NOMO-1 (cell line): ENCODE measurements around the gene CLASP1.
"Not testable (repeated sequence)": the region's sequence is repeated elsewhere in the genome, so short reads cannot be mapped to it uniquely, and the experiment has no call there.

ENCODE experiments used
- DNase-seq, 2 experiments: peaks; one replicate each; lab custom pipeline; 2025; ENCODE audit not compliant: unreplicated experiment in 2 of 2; lab: John Stamatoyannopoulos, UW

CLASP1 gene

DNA sequence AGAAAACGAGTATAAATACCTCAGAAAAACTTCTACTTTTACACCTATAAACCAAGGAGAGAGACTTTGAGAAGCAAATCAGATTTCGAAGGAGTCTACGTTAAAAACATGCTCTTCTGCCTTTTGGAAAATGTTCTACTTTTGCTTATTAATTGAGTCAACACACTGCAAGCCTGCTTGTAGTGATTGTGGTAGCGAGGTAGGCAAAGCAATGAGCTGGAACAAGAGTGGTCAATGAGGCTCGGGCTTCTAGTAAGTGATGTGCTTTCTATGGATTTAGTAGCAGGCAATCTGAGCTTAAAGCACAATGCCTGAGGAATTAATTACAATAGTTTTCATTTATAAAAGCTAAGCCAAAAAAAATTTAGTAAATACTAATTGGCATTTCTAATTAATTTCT is 260.9 kb downstream of the CLASP1 start:
- no peak for DNase-seq

DNA sequence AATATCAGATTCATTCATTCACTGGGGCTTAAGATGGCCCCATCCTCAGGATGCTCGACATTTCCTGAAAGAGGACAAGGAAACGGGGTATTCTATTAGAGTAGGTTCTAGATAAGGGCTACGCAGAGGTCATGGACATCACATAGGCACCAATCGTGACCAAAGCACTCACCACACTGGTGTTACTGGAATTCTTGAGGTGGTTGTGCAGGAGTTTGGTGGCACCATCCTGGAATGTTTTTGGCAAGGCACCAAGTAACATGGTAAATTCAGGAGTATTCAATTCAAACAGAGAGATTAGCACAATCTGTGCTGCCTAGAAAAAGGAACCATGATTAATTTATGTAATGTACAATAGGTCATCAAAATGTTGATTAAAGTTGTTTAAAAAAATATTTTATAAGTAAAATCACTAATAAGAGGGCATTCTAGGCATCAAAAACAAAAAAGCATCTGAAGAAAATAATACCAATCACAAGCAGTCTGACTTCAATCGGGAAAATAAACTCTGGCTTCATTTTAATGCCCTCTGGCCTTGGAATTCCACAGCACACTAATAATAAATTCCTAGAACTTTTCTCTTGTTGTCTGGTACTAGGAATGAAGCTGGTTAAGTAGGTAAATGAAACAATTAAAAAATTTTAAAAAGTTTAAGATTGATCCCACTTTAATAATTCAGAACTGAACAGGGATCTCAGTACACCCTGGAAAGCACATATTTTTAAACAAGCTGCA is 261.5 kb downstream of the CLASP1 start:
- DNase-seq = no peak

DNA sequence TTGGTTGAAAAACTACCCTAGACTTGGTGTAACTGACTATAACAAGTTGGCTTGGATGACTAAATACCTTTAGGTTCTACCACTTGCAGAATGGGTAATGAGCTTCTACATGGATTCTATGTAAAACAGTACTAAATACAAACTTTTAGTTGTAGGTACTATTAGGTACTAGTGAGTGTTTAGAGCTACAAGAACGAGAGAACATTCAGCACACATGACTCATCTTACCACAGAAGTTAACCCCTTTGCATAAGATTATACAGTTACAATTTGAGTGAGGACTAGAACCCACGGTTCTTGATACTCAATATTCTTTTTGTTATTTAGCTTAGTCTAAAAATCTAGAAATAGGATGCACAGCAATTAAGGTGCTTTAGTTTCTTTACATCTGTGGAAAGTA is 262.6 kb downstream of the CLASP1 start:
- no peak for DNase-seq

DNA sequence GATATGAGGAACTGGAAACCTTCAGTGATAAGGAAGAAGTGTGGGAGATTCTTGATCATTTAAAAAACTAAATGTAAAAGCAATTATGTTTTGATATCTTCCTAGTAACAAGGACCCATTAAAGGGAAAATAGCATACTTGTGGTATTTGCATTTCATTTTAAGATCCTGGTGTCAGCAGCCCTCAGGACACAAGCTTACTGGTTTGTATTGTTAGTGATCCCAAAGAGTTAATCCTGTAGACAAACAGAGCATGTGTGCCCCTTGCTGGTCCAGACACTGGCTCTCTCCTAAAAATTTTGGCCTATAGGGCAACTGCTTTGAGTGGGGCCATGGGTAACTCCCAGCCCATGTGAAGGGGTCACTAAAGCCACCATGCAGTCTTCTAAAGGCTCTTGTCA is 263.2 kb downstream of the CLASP1 start:
- no peak for DNase-seq

DNA sequence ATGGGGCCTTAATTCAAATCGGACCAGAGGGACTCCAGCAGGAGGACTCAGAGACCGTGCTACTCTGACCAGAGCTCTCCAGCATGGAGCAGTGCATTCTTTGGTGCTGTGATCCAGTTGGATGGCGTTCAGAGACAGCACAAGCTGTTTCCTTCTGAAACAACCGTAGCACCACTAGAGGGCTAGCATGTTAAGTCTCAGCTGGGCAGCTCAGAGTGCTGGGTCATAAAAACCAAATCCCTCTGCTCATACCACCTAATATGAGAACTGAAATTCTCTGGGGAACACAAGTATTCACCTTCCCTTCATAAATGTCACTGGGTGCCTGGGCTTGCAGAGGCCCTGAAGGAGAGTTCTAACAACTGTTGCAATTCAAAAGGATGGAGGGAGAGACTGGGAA is 266.5 kb downstream of the CLASP1 start:
- no peak for DNase-seq

DNA sequence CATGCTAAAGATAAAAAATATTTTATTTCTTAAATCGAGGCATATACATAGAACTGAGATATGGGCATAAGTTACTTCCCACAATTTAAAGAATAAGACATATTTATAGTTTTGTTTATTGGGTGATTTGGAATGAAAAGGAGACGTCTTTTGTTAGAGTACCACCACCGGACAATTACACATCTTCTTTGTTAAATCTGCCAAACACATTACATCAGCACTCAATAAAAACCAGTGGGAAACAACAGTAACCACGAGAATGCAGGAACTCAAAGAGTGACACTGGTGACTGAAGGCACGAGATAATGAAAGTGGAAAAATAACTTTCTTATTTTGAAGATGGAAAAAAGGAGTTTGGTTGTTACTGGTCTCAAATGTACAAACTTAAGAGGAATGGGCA is 271.6 kb downstream of the CLASP1 start:
- DNase-seq = no peak

DNA sequence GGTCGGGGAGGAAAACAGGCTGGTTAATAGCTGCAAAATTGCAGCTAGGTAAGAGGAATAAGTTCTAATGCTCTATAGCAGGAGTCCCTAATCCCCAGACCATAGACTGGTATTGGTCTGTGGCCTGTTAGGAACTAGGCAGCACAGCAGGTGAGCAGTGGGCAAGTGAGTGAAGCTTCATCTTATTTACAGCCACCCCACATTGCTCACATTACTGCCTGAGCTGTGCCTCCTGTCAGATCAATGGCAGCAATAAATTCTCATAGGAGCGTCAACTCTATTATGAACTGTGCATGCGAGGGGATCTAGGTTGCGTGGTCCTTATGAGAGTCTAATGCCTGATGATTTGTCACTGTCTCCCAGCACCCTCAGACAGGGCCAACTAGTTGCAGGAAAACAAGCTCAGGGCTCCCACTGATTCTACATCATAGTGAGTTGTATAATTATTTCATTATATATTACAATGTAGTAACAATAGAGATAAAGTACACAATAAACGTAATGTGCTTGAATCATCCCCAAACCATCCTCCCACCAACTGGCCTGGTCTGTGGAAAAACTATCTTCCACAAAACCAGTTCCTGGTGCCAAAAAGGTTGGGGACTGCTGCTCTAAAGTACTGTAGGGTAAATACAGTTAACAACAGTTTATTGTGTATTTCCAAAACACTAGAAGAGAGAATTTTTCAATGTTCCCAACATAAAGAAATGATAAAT is 272.6 kb downstream of the CLASP1 start:
- no peak for DNase-seq

DNA sequence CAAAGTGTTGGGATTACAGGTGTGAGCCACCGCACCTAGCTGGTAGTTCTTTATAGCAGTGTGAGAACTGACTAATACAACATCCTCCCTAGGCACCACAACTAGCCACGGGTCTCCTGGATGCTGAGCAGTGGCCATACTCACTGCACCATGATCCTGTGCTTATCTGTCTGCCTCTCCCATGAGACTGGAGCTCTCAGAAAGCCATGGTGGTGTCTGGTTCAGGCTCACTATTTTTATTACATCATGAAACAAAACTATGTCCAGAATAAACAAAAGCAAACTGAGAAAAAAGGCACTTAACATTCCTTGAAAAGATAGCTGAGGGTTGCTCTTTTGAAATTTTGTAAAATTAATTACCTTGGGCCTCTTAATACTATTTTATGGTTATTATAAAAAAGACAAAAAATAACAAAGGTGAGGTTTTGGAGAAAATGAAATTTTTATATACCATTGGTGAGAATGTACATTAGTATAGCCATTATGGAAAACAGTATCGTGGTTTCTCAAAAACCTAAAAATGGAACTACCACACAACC is 273.6 kb downstream of the CLASP1 start:
- no peak for DNase-seq

DNA sequence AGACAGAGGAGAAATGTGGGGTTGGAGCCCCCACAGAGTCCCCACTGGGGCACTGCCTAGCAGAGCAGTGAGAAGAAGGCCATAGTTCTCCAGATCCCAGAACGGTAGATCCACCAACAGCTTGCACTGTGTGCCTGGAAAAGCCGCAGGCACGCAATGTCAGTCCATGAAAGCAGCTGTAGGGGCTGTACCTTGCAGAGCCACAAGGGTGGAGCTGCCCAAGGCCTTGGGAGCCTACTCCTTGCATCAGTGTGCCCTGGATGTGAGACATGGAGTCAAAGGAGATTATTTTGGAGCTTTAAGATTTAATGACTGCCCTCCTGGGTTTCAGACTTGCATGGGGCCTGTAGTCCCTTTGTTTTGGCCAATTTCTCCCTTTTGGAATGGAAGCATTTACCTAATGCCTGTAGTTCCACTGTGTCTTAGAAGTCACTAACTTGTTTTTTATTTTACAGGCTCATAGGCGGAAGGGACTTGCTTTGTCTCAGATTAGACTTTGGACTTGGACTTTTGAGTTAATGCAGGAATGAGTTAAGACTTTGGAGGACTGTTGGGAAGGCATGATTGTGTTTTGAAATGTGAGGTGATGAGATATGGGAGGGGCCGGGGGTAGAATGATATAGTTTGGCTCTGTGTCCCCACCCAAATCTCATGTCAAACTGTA is 274.7 kb downstream of the CLASP1 start:
- not testable (repeated sequence) for DNase-seq

DNA sequence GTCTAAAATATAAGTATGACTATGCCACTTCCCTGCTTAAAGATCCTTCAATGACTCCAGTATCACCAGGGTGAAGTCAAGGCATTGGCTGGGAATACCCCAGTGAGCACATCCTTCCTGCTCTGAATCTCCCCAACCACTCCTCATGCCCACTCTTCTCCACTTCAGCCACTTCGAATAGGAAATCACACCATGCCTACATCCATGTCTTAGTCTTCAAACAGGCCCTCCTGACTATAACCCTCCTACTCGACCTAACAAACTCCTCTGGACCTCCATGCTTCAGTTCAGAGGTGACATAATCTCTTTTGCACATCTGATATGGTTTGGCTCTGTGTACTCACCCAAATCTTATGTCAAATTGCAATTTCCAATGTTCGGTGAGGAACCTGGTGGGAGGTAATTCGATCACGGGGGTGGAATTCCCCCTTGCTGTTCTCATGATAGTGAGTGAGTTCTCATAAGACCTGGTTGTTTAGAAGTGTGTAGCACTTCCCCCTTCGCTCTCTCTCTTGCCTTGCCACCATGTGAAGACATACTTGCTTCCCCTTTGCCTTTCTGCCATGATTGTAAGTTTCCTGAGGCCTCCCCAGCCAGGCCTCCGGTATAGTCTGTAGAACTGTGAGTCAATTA is 276.4 kb downstream of the CLASP1 start:
- no peak for DNase-seq

DNA sequence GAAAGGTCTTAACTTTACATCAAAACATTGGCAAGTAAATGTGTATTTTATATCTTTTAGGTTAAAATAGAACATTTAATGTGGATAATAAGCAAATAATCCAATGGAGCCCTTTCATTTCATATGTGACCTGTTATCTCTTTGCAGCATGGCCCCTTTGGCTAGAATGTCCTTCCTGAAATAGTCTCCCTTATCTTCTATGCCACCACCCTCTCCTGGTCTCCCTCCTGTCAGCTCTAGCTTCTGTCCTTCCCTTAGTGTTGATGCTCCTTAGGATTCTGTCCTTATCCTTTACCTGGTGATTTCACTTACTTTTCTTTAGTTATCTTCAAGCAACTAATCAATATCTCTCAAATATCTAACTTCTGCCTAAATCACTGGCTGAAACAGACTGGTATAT is 277.2 kb downstream of the CLASP1 start:
- DNase-seq = no peak

DNA sequence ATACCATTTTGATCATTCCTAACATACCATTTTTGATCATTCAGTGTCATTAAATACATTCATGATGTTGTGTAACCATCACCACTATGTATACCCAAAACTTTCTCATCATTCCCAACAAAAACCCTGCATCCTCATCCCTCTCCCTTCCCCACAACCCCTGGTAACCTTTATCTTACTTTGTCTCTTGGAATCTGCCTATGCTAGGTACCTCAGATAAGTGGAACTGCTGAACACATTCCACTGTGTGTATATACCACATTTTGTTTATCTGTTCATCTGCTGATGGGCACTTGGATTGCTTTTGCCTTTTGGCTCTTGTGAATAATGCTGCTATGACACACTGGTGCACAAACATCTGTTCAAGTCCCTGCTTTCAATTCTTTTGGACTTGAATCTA is 280.4 kb downstream of the CLASP1 start:
- DNase-seq = no peak

DNA sequence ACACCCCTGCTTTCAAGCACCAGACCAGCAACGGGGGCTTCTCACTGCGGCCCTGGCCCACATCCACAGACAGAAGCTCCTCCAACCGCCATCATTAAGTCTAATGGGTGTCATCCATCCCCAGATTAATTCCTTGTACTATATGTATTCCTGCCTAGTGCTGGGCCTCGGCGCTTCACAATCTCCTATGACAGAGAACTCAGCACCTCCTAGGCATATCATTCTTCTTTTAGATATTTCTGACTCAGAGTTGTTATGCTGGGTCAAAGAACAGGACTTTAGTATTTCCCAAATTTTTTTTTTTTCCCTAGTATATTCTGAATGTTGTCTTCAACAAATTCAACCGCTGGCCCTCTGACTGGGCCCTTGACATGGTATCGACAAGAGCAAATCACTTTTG is 281.1 kb downstream of the CLASP1 start:
- DNase-seq = no peak

DNA sequence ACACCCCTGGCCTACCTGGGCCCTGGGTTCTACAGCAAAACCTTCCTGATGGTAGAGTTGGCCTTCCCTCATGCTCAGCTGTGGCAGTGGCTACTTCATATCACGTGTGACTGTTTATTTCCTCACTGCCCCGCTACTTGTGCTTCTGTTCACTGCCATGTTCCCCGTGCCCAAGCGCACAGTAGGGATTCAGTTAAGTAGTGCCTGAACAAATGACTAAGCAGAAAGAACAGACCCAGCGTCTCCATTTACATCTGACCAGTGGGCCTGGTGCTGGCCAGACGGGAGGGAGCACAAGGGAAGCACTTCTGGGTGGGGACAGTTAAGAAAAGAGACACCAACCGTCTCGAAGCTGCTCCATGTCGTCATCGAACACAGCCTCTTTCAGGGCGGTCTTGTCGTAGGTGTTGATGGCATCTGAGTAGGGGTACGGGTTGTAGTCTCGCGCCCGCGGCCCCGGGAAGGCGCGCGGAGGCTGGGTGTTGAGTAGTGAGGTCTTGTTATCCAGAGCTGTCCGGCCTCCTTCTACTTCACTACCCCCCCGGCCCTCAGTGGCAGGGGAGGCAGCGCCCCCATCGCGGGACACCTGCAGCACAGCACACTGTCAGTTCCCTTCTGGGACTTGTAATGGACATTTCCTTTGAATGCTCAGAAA is 281.9 kb downstream of the CLASP1 start:
- DNase-seq = no peak

DNA sequence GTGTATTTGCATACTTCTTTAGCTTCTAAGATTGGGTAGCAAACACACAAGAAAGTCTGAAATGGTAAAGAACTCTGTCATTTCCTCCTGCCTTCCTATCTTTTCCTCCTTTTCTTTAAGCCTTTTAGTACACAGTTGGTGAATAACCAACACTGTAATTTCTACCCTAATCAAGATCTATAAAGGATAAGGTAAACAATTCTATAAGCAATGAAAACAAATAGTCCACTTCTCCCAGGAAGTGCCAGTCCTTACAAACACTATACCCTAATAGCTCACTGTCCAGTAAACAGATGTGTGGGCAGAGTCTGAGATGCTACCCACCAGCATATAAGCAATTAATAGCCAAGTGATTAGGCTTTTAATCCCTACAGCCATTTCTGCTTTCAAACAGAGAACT is 283.2 kb downstream of the CLASP1 start:
- DNase-seq = no peak

DNA sequence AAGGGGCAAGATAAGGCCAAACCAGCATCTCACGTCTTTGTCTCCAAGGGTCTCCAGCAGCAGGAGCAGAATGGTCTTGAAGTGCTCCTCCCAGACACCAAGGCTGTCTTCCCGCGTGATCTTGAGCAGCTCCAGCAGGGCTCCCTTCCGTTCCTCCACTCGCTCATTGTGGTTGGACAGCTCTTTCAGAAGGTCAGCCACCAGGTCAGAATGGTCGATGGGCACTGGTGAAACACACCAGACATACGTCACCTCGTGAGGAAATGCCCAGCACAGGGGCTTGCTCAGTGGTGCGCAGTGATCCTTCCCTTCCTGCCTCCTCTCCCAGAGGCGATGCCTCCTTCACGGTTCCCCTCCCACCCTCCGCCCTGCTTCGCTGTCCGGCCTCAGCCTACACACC is 284.2 kb downstream of the CLASP1 start:
- DNase-seq = no peak

DNA sequence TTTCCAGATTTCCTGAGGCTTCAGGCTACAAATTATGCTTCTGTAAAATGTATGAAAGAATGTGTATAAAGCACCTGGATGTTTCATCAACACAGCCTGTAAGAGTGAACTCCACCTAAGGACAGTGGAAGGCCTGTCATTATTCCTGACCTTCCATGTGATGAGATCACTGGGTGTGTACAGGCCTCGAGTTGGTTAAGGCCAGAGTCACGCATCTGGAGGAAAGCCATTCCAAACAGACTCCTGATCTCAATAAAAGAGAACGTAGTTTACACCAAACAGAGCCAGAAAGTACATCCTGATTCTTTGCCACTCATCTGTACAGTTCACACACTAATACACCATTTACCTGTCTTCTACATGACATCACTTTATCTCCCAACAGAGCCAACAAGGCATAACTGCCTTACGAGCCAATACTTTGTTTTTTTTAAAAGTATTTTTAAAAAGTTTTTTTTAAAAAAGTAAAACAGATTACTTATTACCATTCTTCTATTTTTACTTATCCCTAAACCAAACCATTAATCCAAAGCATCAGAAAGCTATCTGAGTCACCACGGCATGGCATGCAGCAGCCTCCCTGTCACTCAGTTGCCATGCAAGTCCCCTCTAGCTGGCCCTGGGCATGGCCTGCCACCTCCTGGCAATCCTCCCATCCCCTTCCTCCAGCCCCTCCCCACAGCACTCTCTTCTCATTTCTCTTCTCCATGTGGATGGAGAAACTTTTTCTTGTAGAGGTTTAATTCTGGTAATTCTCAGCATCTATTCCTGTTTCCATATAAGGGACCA is 285.4 kb downstream of the CLASP1 start:
- no peak for DNase-seq

DNA sequence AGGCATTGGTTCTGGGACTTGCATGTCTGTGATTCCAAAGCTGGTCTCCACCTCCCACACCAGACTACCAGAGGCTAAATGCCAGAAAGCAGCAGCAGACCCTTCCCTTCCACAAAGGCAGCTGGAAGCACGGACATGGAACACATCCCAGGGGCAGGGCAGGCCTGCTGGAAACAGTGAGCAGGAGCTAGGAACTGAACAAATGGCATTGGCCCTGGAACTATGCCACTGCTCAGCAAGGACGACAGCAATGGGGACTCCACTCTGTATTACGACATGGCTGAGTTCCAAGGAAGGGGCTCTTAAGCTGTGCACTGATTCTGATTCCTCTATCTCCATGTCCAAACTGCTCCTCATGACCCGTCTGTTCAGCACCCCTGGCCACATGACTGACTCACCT is 286.5 kb downstream of the CLASP1 start:
- no peak for DNase-seq

DNA sequence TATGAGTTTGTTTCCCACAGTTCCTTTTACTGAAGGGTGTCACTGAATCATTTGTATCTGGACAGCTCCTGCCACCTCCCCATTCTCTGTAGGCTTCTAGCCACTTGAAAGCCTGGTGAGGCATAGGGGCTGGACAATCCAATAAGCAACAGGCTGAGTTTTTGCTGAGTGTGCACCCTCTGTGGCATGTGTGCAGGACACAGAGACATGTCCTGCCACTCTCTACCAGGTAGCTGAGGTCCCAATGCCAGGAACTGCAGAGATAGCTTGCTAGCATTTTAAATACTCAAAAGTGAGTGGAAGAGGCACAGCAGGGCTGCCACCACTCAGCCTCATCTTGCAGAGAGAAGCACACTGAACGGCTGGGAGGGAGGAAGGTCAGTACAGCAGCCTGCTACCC is 287.0 kb downstream of the CLASP1 start:
- DNase-seq = no peak
